ENCODE results near the gene PDZD7.

Gene PDZD7

DNA sequence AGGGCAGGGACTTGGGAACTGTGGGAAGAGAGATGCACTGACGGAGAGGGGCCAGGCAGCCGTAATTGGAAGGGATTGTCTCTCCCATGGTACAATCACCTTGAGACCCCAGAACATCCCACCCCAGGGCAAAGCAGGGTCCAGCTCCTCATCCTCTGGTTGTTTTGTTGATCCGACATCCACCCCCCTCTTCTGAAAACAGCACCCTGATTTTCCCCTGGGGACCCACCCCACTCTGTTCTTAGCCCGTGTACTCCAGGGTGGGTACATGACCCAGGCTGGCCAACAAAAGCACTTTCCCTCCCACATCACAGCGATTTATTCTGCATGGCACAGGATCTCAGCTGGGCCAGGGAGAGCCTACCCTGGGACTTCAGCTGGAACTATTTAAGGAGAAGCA is 14.1 kb downstream of the PDZD7 start:
- no peak for DNase-seq

DNA sequence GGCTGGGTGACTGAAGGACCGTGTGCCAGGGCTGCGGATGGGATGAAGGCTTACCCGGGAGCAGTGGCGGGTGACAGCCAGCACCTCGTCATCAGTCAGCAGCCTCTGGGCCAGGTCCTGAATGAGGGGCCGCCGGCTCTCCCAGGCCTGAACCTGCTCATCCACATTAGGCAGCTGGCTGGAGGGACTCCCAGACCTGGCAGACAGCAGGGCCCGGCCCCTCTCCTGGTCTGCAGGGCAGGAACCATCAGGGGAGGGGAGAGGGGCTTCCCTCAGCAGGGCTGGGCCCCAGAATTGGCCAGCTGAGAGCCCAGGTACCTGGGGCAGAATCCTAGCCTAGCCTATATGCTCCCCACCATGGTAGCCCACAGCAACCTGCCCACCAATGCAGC is 15.4 kb downstream of the PDZD7 start:
- DNase-seq = no peak

- DNase-seq = no peak
These were observed 15.9 kb downstream of the PDZD7 start for GRCh38 chr10:101014966-101015581.

DNA sequence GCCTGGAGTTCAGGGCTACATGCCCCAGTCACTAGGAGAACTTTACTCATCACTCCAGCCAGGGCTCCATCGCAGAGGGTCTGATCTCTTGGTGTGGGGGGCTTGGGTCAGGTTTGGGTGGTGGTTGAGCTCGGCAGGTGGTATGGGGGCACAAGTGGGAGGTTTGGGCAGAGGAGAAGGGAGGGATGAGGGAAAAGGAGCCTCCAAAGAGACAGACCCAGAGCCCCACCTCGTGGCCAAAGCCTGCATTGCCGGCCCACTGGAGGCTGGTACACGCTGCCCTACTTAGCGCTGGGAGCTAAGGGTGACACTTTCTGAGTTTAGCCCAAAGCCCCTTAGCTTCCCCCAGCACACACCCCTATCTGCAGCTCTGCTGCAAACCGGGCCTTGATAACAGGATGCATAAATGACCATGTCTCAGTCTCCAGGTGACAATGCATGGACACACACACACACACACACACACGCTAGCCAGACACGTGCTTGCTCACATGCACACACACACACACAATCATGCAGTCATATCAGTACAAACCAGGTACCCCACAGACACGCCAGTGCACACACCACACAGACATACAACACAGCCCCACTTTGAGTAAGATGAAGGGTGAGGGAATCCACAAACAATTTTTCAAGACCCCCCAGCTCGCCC is 16.6 kb downstream of the PDZD7 start:
- peak; percentile 77 for DNase-seq

- DNase-seq = no peak
These were observed 17.5 kb downstream of the PDZD7 start for GRCh38 chr10:101013365-101013825.

DNA sequence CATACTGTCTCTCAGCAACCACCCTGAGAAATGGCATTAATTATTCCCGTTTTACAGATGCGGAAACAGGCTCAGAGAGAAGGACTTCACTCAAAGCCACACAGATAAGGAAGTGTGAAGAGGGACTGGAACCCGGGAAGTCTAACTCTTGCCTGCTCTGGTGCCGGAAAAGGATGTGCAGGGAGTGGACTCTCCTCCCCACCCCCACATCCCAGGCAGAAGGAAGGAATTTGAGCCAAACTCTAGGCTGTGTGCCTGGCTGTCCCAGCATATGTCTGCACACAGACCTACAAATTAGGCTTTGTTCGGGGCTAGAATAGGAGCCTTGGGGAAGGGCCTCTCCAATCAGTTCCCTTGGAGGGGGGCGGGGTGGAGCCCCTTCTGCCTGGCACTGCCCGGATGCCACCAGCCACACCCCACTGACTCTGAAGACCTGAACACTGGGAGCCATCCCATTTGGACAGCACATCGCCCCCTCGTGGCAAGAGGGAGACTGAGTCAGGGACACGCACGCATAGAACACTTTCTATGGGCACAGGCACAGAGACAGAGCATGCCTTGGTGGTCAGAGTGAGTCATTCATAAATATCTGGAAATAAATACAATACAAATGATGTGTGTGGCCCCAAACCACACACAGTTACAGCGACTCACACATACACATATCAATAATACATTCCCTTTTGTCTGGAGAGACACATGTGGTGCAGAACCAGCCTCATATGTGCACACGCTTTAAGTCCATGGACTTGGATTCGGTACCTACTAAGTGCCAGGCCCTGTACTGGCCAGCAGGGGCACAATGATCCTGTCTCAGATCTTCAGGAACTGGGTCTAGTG is 18.2 kb downstream of the PDZD7 start:
- DNase-seq = peak; percentile 82

DNA sequence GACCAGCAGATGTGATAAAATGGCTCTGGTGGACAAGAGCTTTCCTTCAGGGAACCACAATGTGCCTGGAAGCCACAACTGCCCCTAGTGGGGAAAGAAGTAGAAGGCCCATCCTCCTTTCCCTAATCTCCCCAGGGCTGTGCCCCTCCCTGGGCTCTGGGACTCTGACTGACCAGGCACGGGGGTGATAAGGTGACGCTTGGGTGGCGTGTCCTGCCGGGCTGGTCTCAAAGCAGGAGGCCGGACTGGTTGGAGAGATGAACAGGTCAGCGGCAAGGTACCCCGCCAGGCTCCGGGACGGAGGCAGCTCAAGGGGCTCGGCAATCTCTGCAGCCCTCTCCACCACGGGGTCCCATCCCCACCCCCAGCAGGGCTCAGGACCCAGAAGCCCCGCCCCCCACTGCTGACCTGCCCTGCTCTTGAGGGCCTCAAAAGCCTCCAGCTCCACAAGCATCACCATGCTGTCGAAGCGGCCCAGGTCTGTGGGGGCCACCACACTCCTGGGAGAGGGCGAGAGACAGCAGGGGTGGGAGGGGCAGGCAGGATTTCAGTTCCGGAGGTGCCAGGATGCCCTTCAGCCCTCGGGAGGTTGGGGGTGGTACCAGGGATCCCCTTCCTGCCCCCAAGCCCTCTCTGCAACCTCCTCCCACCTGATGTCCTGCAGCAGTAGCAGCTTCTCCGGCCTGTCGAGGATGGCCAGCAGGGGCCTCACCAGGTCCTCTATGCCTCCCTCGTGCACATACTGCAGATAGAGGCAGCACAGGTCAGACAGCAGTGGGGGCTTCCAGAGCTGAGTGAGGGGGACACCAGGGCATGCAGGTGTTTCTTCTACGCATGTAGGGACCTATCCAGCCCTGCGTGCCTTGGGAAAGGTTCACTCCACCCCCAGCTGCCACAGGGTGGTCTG is 19.2 kb downstream of the PDZD7 start:
- DNase-seq = no peak

- no peak for DNase-seq
These were observed 20.6 kb downstream of the PDZD7 start for GRCh38 chr10:101010329-101010728.

- no peak for DNase-seq
These were observed 22.0 kb downstream of the PDZD7 start for GRCh38 chr10:101008823-101009423.

DNA sequence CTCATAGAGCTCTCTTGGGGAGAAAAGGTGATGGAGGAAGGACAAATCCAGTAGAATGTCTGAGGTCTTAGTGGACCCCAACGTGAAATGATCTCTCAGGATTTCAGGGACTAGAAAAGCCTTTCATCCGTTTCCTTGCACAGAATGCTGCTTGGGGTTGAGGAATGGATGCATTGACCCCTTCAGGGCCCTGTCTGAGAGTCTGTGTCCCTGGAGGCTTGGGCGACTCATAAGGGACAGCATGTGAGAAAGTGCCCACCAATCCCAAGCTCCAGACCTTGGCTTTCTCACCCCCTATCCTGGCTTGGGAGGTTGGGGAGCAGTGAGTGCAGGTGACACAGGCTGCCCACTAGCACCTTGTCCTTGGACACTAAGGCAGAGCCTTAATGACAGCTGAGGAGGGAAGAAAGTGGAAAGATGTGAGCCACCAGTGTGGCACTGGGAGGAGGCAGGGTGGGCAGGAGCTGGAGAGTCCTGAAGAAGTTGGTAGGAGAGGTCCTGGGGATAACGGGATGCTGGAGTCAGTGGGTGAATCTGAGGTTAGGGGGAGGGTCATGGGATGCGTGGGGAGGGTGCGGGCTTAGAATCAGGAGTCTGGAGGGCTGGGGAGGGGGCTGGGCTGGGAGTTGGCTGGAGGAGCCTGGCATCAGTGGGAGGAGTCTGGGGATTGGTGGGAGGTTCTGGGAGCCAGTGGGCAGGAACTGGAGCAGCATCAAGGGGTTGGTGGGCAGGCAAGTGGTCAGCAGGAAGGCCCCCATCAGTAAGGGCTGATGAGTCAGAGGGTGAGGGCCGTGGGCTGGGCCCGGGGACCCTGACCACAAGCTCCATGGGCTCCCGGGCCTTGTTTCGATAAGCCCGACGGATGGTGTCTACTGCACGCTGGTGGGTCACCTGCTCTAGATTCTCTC is 22.8 kb downstream of the PDZD7 start:
- DNase-seq = no peak

DNA sequence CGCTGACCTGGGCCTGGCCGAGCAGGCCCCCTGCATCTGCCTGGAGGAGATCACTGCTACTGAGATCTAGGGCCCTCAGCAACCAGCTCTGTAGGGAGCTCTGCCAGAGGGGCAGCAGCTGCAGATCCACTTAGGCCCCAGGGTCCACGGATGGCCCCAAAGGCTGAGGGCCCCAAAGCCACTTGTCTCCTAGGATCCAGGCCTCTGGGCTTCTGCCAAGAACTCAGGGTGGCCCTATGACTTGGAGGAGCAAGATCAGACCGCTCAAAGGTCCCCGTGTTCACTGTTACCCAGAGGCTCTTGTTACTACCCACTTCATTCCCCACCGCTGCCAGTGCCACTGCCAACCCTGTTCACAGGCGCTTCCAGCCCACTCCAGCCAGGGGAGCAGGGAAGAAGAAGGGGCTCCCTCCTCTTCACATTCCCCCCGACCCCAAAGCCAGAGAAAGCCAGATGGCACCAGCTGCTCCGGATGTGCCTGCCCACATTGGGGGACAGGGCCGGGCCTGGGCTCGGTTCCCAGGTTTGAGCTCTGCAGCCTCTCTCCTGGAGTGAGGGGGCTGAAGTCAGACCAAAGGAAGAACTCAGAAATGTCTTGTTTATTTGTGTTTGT is 23.7 kb downstream of the PDZD7 start:
- no peak for DNase-seq

DNA sequence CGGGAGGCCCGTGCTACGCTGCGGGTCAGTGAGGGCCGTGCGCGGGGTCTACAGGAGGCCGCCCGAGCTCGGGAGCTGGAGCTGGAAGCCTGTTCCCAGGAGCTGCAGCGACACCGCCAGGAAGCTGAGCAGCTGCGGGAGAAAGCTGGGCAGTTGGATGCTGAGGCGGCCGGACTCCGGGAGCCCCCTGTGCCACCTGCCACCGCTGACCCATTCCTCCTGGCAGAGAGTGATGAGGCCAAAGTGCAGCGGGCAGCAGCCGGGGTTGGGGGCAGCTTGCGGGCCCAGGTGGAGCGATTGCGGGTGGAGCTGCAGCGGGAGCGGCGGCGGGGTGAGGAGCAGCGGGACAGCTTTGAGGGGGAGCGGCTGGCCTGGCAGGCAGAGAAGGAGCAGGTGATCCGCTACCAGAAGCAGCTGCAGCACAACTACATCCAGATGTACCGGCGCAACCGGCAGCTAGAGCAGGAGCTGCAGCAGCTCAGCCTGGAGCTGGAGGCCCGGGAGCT is 24.3 kb downstream of the PDZD7 start:
- no peak for DNase-seq

GRCh38 chr10:101005869-101006567 is 24.9 kb downstream of the PDZD7 start:
- no peak for DNase-seq

DNA sequence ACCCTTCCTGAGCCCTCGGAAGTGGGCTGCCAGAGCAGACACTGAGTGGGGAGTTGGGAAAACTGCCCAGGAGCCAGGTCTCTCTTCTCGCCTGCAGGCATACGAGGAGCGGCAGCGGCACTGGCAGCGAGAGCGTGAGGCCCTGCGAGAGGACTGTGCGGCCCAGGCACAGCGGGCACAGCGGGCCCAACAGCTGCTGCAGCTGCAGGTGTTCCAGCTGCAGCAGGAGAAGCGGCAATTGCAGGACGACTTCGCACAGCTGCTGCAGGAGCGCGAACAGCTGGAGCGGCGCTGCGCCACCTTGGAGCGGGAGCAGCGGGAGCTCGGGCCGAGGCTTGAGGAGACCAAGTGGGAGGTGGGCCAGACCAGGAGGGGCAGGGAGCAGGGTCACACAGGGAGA is 25.6 kb downstream of the PDZD7 start:
- no peak for DNase-seq

- no peak for DNase-seq
These were observed 27.2 kb downstream of the PDZD7 start for GRCh38 chr10:101003639-101004206.

DNA sequence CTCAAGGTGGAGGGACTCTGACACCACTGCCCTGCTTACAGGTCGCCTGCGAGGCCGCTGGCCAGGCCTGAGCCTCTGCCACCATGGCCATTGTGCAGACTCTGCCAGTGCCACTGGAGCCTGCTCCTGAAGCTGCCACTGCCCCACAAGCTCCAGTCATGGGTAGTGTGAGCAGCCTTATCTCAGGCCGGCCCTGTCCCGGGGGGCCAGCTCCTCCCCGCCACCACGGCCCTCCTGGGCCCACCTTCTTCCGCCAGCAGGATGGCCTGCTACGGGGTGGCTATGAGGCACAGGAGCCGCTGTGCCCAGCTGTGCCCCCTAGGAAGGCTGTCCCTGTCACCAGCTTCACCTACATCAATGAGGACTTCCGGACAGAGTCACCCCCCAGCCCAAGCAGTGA is 28.5 kb downstream of the PDZD7 start:
- no peak for DNase-seq

DNA sequence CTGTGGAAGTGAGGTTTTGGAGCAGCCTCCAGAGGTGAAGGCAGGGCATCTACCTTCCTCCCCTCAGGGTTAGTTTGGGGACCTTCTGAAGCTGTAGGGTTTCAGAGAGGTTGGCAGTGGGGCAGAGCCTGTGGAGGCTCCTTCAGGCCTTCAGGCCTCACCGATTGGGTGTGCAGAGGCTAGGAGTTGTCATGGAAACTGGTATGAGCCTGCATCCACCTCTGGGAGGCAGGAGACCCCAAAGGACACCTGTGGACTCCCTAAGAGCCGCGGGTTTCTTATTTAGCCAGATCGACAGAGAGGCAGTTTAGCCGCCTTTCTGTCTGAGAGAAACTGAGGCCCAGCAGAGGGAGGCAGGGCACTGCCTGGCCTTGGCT is 29.3 kb downstream of the PDZD7 start:
- no peak for DNase-seq

DNA sequence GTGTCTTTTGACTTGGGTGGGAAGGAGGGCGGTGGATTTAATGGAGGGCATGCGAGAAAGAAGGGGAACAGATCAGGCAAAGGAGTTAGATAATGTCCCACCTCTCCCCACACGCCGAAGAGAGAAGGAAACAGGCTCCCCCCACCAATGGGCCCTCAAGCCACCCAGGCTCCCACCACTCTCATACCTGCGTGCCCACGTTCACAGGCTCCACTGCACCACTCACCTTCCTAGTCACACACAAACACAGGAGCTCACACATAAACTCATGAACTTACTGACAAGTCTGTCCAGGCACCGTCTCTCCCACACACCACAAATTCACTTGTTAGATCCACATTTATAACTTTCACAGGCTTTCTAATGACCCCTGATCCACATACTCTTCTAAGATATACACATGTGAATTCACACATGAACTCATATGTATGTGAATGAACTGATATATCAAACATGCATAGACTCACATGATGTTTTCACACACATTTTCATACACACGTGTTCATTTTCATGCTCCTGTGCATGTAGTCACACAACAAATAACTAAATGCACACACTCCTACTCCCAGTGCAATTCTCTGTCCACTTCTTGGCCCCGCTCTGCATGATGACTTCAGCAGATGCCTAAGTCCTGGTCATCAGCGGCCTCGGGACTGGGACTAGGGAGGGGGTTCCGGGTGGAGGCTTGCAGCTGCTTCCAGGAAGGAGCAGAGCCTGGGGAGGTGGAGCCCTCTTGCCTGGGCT is 29.8 kb downstream of the PDZD7 start:
- no peak for DNase-seq

Measured in CD4-positive, alpha-beta T cell treated with Interleukin-21 for 1 hour (primary cell).